Endothelial cell of umbilical vein (primary cell): ENCODE results near the gene STIMATE. TPM values are rescaled to one million over a fixed set of nuclear protein-coding genes. Genes with fewer than 3 reads are reported as not detected.

Experiments used
- BruUV-seq: library from RNA; stranded (reverse); fragments of 400-500 nt; replicated peaks from 2 replicates; lab custom pipeline; 2021; lab: Mats Ljungman, UMichigan
- CTCF ChIA-PET: fragments of 300-600, 350-600 bp; sonication (Branson Sonifier 250); formaldehyde crosslinking; loops from one replicate; lab custom pipeline; 2021; ENCODE audit warnings: antibody characterized with exemption, inconsistent platforms; lab: Charles Lee
- POLR2A ChIA-PET: fragments of 300-600, 350-600 bp; sonication (Branson Sonifier 250); formaldehyde crosslinking; loops from one replicate; lab custom pipeline; 2021; ENCODE audit warnings: antibody characterized with exemption, inconsistent platforms; lab: Charles Lee
- DNase-seq: peaks from one replicate; pipeline ENCODE4 v3.0.0-alpha.2; 2011; ENCODE audit warnings: low read depth, low spot score
- FAIRE-seq: peaks from 2 replicates; lab custom pipeline; 2011; peaks lifted over from hg19 to GRCh38; lab: Jason Lieb, UNC
- H2AFZ ChIP-seq: 2 replicates; pipeline ENCODE4 v1.6.0; 2012; ENCODE audit warnings: low read depth, low read length, control low read depth, inconsistent platforms
- H3K27ac ChIP-seq: 2 replicates; pipeline ENCODE4 v1.5.1; 2011; ENCODE audit warnings: low read depth, mild to moderate bottlenecking, control low read depth, low read length, moderate library complexity; ENCODE audit not compliant: insufficient read depth
- H3K27me3 ChIP-seq, 2 experiments: 2 replicates each; pipeline versions ENCODE4 v1.6.0 to v1.6.1; 2011; ENCODE audit warnings: low read length in 2 of 2, mixed read lengths in 1 of 2; ENCODE audit not compliant: control insufficient read depth in 2 of 2, insufficient read depth in 2 of 2
- H3K36me3 ChIP-seq, 2 experiments: 2 replicates in 1 of 2; 3 replicates in 1 of 2; pipeline ENCODE4 v1.5.1; 2011; ENCODE audit warnings: low read length in 2 of 2, mild to moderate bottlenecking in 1 of 2, moderate library complexity in 1 of 2; ENCODE audit not compliant: control insufficient read depth in 2 of 2, insufficient read depth in 2 of 2; ENCODE audit errors: extremely low read depth in 1 of 2
- H3K4me1 ChIP-seq: 3 replicates; pipeline ENCODE4 v1.5.1; 2011; ENCODE audit warnings: mild to moderate bottlenecking, low read length; ENCODE audit not compliant: control insufficient read depth, insufficient read depth; ENCODE audit errors: extremely low read depth
- H3K4me2 ChIP-seq: 2 replicates; pipeline ENCODE4 v1.6.1; 2011; ENCODE audit warnings: low read length, control low read depth, mixed read lengths; ENCODE audit not compliant: insufficient read depth
- H3K4me3 ChIP-seq, 3 experiments: fragments of 200-600 bp in 1 of 3; sonication (generic), shearing (Covaris generic) in 1 of 3; replicated peaks in 1 of 3; 2 replicates each; pipeline ENCODE4 v1.5.1; 2011 to 2016; ENCODE audit warnings: control low read depth in 3 of 3, low read length in 3 of 3, mild to moderate bottlenecking in 2 of 3, inconsistent platforms in 1 of 3, low read depth in 1 of 3, moderate library complexity in 1 of 3; ENCODE audit not compliant: insufficient read depth in 1 of 3
- H3K79me2 ChIP-seq: 2 replicates; pipeline ENCODE4 v1.6.0; 2012; ENCODE audit warnings: low read length, inconsistent platforms; ENCODE audit not compliant: control insufficient read depth, insufficient read depth
- H3K9ac ChIP-seq: replicated peaks from 2 replicates; pipeline ENCODE3; 2011; ENCODE audit warnings: low read length, control low read depth; ENCODE audit not compliant: insufficient read depth; ENCODE audit errors: extremely low read depth
- H3K9me1 ChIP-seq: replicated peaks from 3 replicates; pipeline ENCODE4 v1.6.0; 2011; ENCODE audit warnings: mild to moderate bottlenecking, low read length; ENCODE audit not compliant: control insufficient read depth, insufficient read depth; ENCODE audit errors: extremely low read depth
- H3K9me3 ChIP-seq: replicated peaks from 2 replicates; pipeline ENCODE4 v1.5.1; 2012; ENCODE audit warnings: low read length, inconsistent platforms; ENCODE audit not compliant: control insufficient read depth, insufficient read depth
- H4K20me1 ChIP-seq: replicated peaks from 2 replicates; pipeline ENCODE3; 2011; ENCODE audit warnings: mild to moderate bottlenecking, low read length; ENCODE audit not compliant: control insufficient read depth, insufficient read depth; ENCODE audit errors: extremely low read depth
- CTCF ChIP-seq, 2 donors: IDR thresholded peaks; 1 replicate in 1 of 2; 2 replicates in 1 of 2; pipeline ENCODE4 v1.5.1; 2011; ENCODE audit warnings: low read length in 2 of 2, mild to moderate bottlenecking in 2 of 2, moderate library complexity in 2 of 2, control low read depth in 1 of 2, inconsistent platforms in 1 of 2, low read depth in 1 of 2; ENCODE audit not compliant: insufficient read depth in 1 of 2; ENCODE audit errors: extremely low read depth in 1 of 2
- EZH2 ChIP-seq: IDR thresholded peaks from 2 replicates; pipeline ENCODE4 v1.6.1; 2012; ENCODE audit warnings: borderline replicate concordance, low read depth, mild to moderate bottlenecking, moderate library complexity, low read length, inconsistent platforms; ENCODE audit not compliant: severe bottlenecking
- FOS ChIP-seq: IDR thresholded peaks from 2 replicates; pipeline ENCODE4 v1.6.1; 2011; ENCODE audit warnings: mild to moderate bottlenecking, low read length, moderate library complexity, borderline replicate concordance; ENCODE audit not compliant: insufficient read depth
- GATA2 ChIP-seq: IDR thresholded peaks from 2 replicates; pipeline ENCODE4 v1.7.0; 2011; ENCODE audit warnings: low read depth, mild to moderate bottlenecking, moderate library complexity, mixed read lengths, low read length; ENCODE audit not compliant: insufficient read length, insufficient read depth
- JUN ChIP-seq: IDR thresholded peaks from 2 replicates; pipeline ENCODE4 v1.6.1; 2011; ENCODE audit warnings: borderline replicate concordance, low read depth; ENCODE audit not compliant: insufficient read length, insufficient read depth
- MAX ChIP-seq: IDR thresholded peaks from 2 replicates; pipeline ENCODE4 v1.6.1; 2011; ENCODE audit not compliant: insufficient read depth, insufficient read length
- MYC ChIP-seq: IDR thresholded peaks from one replicate; pipeline ENCODE4 v1.6.1; 2011; ENCODE audit warnings: mild to moderate bottlenecking, low read depth, low read length
- POLR2A ChIP-seq: IDR thresholded peaks from 2 replicates; pipeline ENCODE4 v1.6.1; 2012; ENCODE audit warnings: low read depth, mild to moderate bottlenecking, control low read depth, low read length
- POLR2AphosphoS5 ChIP-seq: IDR thresholded peaks from 2 replicates; pipeline ENCODE4 v1.6.1; 2012; ENCODE audit warnings: low read depth, mild to moderate bottlenecking, control low read depth, low read length, moderate library complexity; ENCODE audit not compliant: insufficient read depth
- dilution Hi-C: fragments of 300-500 bp; cut with MboI; formaldehyde crosslinking; loops from one replicate; pipeline ENCODE4 v1.15.0; 2019; ENCODE audit warnings: low sequenced_read_pairs; ENCODE audit not compliant: extremely low pct_ligation_motif_present
- intact Hi-C: fragments of 100-400 bp; cut with micrococcal nuclease; formaldehyde crosslinking; loops from one replicate; pipeline ENCODE4 v1.10.0; 2022
- polyA plus RNA-seq, 4 experiments: library from polyadenylated mRNA; depleted of rRNA in 3 of 4; stranded (reverse) in 3 of 4; unstranded in 1 of 4; fragments of >200 nt; gene quantifications; 2 replicates each; pipeline versions ENCODE4 v1.2.1 to v1.2.3, GENCODE V29; 2011 to 2012; ENCODE audit warnings: missing spikeins in 1 of 4
- total RNA-seq: library from RNA; stranded (reverse); gene quantifications from 2 replicates; pipeline ENCODE4 v1.2.3, GENCODE V29; 2021

STIMATE gene
- total and polyA plus RNA-seq, 2 donors (not counting 3 experiments of a cell fraction or from before 2014, with no cell fraction given) = 18.2 to 24.0 TPM

GRCh38 chr3:52926554-52926953 is 29.2 kb upstream of the STIMATE start:
- Histone ChIP-seq H3K9me3 (no peaks in the 10 kb centered on the region), H3K27me3 (no peaks in the 10 kb centered on the region), H2AFZ (no peak overlapping the region), H4K20me1 (no peaks in the 10 kb centered on the region), H3K27ac (no peak overlapping the region), H3K36me3 (peaks cover 0 to 3% of the 10 kb centered on the region in 2 experiments), H3K4me3 (no peak overlapping the region), H3K4me1 (peaks cover 8% of the 10 kb centered on the region), H3K79me2 (no peaks in the 10 kb centered on the region), H3K9ac (no peak overlapping the region), H3K9me1 (no peaks in the 10 kb centered on the region), H3K4me2 (no peak overlapping the region)
- DNase-seq = no peak
- CTCF ChIA-PET = interaction anchor here (0.9 to 1.5 kb wide), 3 partner anchors 9 to 19 kb away, joined by 3 to 4 read pairs (median 3); no protein-coding TSS in a partner anchor
- BruUV-seq = no TSS peak
- no peak for FAIRE-seq
- dilution Hi-C loops = no loop called here
- no peak for TF ChIP-seq MAX
- TF ChIP-seq POLR2AphosphoS5 = no peak
- TF ChIP-seq CTCF (IDR thresholded peaks at IDR 0.05; ENCODE audit: extremely low read depth in 1 of 2, insufficient read depth in 1 of 2, low read depth in 1 of 2, low read length in 2 of 2) = no peak
- TF ChIP-seq EZH2 = no peak
- no peak for TF ChIP-seq GATA2
- no peak for TF ChIP-seq FOS
- TF ChIP-seq JUN = no peak
- no peak for TF ChIP-seq MYC
- TF ChIP-seq POLR2A = no peak
- intact Hi-C loops = no loop called here
- POLR2A ChIA-PET = no interaction called here
